PC-9 (cell line): ENCODE data around the gene KIF14. TPM values are rescaled to one million over a fixed set of nuclear protein-coding genes. Genes with fewer than 3 reads are reported as not detected.
A peak's percentile ranks its signal among the peaks of the same experiment; 100 is the strongest.

Experiments
- BruUV-seq: library from RNA; stranded (reverse); fragments of 400-500 nt; replicated peaks from 2 replicates; lab custom pipeline; 2021; lab: Mats Ljungman, UMichigan
- CTCF ChIA-PET: fragments of 300-600 bp; sonication (Branson Sonifier 250); formaldehyde crosslinking; loops from one replicate; lab custom pipeline; 2022; ENCODE audit warnings: antibody characterized with exemption; lab: Charles Lee
- POLR2A ChIA-PET: fragments of 300-600 bp; sonication (Branson Sonifier 250); formaldehyde crosslinking; loops from one replicate; lab custom pipeline; 2022; ENCODE audit warnings: antibody characterized with exemption; ENCODE audit not compliant: unreplicated experiment; lab: Charles Lee
- DNase-seq, 2 experiments: peaks; one replicate each; pipeline versions ENCODE4 v3.0.0 to v3.0.0-alpha.2; 2015 to 2022; ENCODE audit warnings: mixed read lengths in 1 of 2
- H2AFZ ChIP-seq: fragments of 200-600 bp; sonication (generic); 2 replicates; pipeline ENCODE4 v1.8.1; 2017; ENCODE audit warnings: antibody characterized with exemption
- H3F3A ChIP-seq: fragments of 200-600 bp; sonication (generic); 2 replicates; pipeline ENCODE4 v1.8.1; 2017; ENCODE audit warnings: antibody characterized with exemption, mild to moderate bottlenecking, low read depth; ENCODE audit not compliant: insufficient read depth
- H3K27ac ChIP-seq: fragments of 200-600 bp; sonication (generic); 2 replicates; pipeline ENCODE4 v1.6.1; 2016; ENCODE audit warnings: mixed run types
- H3K27me3 ChIP-seq: fragments of 200-600 bp; sonication (generic); 2 replicates; pipeline ENCODE4 v1.6.1; 2016; ENCODE audit warnings: low read depth, mixed run types; ENCODE audit not compliant: insufficient read depth
- H3K36me3 ChIP-seq: fragments of 200-600 bp; sonication (generic); 2 replicates; pipeline ENCODE4 v1.6.1; 2016; ENCODE audit warnings: low read depth, mixed run types
- H3K4me1 ChIP-seq: fragments of 200-600 bp; sonication (generic); replicated peaks from 2 replicates; pipeline ENCODE4 v1.6.1; 2016; ENCODE audit warnings: mixed run types; ENCODE audit not compliant: insufficient read depth
- H3K4me2 ChIP-seq: fragments of 200-600 bp; sonication (generic); 2 replicates; pipeline ENCODE4 v1.6.1; 2017; ENCODE audit warnings: mixed run types
- H3K4me3 ChIP-seq: fragments of 200-600 bp; sonication (generic); 2 replicates; pipeline ENCODE4 v1.6.1; 2016; ENCODE audit warnings: mixed run types
- H3K79me2 ChIP-seq: fragments of 200-600 bp; sonication (generic); 2 replicates; pipeline ENCODE4 v1.6.1; 2017; ENCODE audit warnings: low read depth, mixed run types
- H3K9me2 ChIP-seq: fragments of 200-600 bp; sonication (generic); 2 replicates; pipeline ENCODE4 v1.8.1; 2017; ENCODE audit warnings: mild to moderate bottlenecking; ENCODE audit not compliant: insufficient read depth
- H3K9me3 ChIP-seq: fragments of 200-600 bp; sonication (generic); 2 replicates; pipeline ENCODE4 v1.8.1; 2016; ENCODE audit warnings: low read depth; ENCODE audit not compliant: insufficient read depth
- H4K20me1 ChIP-seq: fragments of 200-600 bp; sonication (generic); 2 replicates; pipeline ENCODE4 v1.8.1; 2017; ENCODE audit not compliant: insufficient read depth
- EZH2 ChIP-seq: fragments of 200-600 bp; sonication (generic); IDR thresholded peaks from 2 replicates; pipeline ENCODE4 v1.8.0; 2017; ENCODE audit warnings: antibody characterized with exemption, low read depth
- intact Hi-C: fragments of 100-400 bp; cut with micrococcal nuclease; formaldehyde crosslinking; loops from one replicate; pipeline ENCODE4 v1.10.0; 2022; ENCODE audit not compliant: unreplicated experiment
- total RNA-seq: library from RNA; stranded (reverse); gene quantifications from 2 replicates; pipeline ENCODE4 v1.2.3, GENCODE V29; 2021
- TF ChIP-seq, protein P1 (sequence below): fragments of 200-600 bp; sonication (generic); conservative IDR thresholded peaks from 2 replicates; pipeline ENCODE4 v1.6.1; 2017; ENCODE audit warnings: mixed run types, antibody characterized with exemption, mild to moderate bottlenecking, moderate library complexity

KIF14 gene
- total RNA-seq, 1 experiment from 2014 or later: 30.0 TPM

DNA sequence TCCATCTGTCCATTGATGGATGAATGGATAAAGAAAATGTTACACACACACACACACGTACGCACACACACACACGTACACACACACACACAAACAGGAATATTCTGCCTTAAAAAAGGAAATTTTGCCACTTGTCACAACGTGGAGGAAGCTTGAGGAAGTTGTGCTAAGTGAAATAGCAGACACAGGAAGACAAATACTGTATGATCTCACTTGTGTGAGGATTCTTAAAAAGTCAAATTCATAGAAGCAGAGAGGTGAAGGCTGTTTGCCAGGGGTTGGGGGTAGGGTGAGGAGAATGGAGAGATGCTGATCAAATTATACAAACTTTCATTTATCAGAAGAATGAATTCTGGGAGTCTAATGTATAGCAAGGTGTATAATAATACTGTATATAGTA is 73.2 kb downstream of the KIF14 start:
- Histone ChIP-seq H3K36me3 (no peaks in the 10 kb centered on the region), H2AFZ (no peak overlapping the region), H3K27ac (no peak overlapping the region), H3K4me2 (no peak overlapping the region), H3K4me3 (no peak overlapping the region), H4K20me1 (no peaks in the 10 kb centered on the region), H3K27me3 (no peaks in the 10 kb centered on the region), H3K79me2 (no peaks in the 10 kb centered on the region), H3K9me3 (0 out of 2 replicates have a peak, but pooled peaks cover 3% of the 10 kb centered on the region), H3K4me1 (peaks cover 17% of the 10 kb centered on the region), H3F3A (peaks cover 18% of the 10 kb centered on the region; the same call in 1 of the 2 replicates), H3K9me2 (no peaks in the 10 kb centered on the region)
- no TSS peak for BruUV-seq
- TF ChIP-seq, protein P1, sequence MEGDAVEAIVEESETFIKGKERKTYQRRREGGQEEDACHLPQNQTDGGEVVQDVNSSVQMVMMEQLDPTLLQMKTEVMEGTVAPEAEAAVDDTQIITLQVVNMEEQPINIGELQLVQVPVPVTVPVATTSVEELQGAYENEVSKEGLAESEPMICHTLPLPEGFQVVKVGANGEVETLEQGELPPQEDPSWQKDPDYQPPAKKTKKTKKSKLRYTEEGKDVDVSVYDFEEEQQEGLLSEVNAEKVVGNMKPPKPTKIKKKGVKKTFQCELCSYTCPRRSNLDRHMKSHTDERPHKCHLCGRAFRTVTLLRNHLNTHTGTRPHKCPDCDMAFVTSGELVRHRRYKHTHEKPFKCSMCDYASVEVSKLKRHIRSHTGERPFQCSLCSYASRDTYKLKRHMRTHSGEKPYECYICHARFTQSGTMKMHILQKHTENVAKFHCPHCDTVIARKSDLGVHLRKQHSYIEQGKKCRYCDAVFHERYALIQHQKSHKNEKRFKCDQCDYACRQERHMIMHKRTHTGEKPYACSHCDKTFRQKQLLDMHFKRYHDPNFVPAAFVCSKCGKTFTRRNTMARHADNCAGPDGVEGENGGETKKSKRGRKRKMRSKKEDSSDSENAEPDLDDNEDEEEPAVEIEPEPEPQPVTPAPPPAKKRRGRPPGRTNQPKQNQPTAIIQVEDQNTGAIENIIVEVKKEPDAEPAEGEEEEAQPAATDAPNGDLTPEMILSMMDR: no peak
- TF ChIP-seq EZH2: no peak
- DNase-seq: no peak
- ChIA-PET POLR2A (no interaction called here), CTCF (no interaction called here)
- intact Hi-C loops: no loop called here

DNA sequence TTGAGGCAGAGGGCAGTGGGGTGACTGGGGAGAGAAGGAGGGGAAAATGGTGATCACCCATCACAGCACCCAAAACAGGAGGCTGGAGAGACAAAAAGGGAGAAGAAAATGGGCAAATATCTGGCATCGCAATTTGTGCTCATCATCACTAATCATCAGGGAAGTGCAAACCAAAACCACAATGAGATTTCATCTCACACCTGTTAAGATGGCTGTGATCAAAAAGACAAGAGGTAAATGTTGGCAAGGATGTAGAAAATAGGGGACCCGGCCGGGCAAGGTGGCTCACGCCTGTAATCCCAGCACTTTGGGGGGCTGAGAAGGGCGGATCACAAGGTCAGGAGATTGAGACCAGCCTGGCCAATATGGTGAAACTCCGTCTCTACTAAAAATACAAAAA is 74.0 kb downstream of the KIF14 start:
- Histone ChIP-seq H3K9me3 (0 out of 2 replicates have a peak, but pooled peaks cover 3% of the 10 kb centered on the region), H3F3A (peaks cover 18% of the 10 kb centered on the region; the same call in 1 of the 2 replicates), H2AFZ (no peak overlapping the region), H3K4me3 (no peak overlapping the region), H3K9me2 (no peaks in the 10 kb centered on the region), H3K36me3 (no peaks in the 10 kb centered on the region), H4K20me1 (no peaks in the 10 kb centered on the region), H3K79me2 (no peaks in the 10 kb centered on the region), H3K4me2 (no peak overlapping the region), H3K27ac (no peak overlapping the region), H3K27me3 (no peaks in the 10 kb centered on the region), H3K4me1 (peaks cover 17% of the 10 kb centered on the region)
- DNase-seq: no peak
- no peak for TF ChIP-seq EZH2
- TF ChIP-seq, protein P1: no peak
- intact Hi-C loops: no loop called here
- no TSS peak for BruUV-seq
- POLR2A ChIA-PET: no interaction called here
- CTCF ChIA-PET: no interaction called here

DNA sequence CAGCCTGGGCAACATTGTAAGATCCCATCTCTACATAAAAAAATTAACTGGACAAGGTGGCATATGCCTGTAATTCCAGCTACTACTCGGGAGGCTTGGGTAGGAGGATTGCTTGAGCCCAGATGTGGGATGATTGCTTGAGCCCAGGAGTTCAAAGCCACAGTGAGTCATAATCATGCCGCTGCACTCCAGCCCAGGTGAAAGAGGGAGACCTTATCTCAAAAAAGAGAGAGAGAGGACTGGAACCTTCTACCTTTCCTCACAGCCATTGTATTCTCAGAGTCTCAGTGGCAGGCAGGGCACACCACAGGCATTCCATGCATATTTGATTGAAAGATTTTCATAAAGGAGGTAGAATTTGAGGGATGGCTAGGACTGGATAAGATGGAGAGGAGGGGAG is 78.4 kb downstream of the KIF14 start:
- H3K4me1 ChIP-seq: no peaks in the 10 kb centered on the region
- intact Hi-C loops: no loop called here
- no peak overlapping the region for H3K27ac ChIP-seq
- H3K9me3 ChIP-seq: no peaks in the 10 kb centered on the region
- no peaks in the 10 kb centered on the region for H3F3A ChIP-seq
- ChIA-PET CTCF (no interaction called here), POLR2A (no interaction called here)
- no peaks in the 10 kb centered on the region for H3K27me3 ChIP-seq
- H3K9me2 ChIP-seq: no peaks in the 10 kb centered on the region
- no peaks in the 10 kb centered on the region for H4K20me1 ChIP-seq
- no peak overlapping the region for H3K4me2 ChIP-seq
- no peak overlapping the region for H3K4me3 ChIP-seq
- TF ChIP-seq EZH2: no peak
- TF ChIP-seq, protein P1: no peak
- no peaks in the 10 kb centered on the region for H3K79me2 ChIP-seq
- BruUV-seq: no TSS peak
- H2AFZ ChIP-seq: no peak overlapping the region
- DNase-seq: peak; percentile 39 to 50
- H3K36me3 ChIP-seq: no peaks in the 10 kb centered on the region
